ENCODE measurements around the gene GCNA.
"Not testable (repeated sequence)": the region's sequence is repeated elsewhere in the genome, so short reads cannot be mapped to it uniquely, and the experiment has no call there.

GCNA gene

GRCh38 chrX:71638409-71638808, 60.2 kb downstream of the GCNA start:
- no peak overlapping the region for H3K27ac ChIP-seq (ENCODE audit: low read length)
- no peaks in the 10 kb centered on the region for H3K9me3 ChIP-seq (replicated peaks; ENCODE audit: insufficient read depth, low read length)
- no peak for TF ChIP-seq EZH2 (optimal IDR thresholded peaks at IDR 0.05; ENCODE audit: low read depth, low read length)
- TF ChIP-seq EZH2phosphoT487 (IDR thresholded peaks at IDR 0.05; ENCODE audit: low read length): no peak
- no peak for TF ChIP-seq CTCF (IDR thresholded peaks at IDR 0.05; ENCODE audit: low read length)
- no peaks in the 10 kb centered on the region for H3K36me3 ChIP-seq (replicated peaks; ENCODE audit: insufficient read depth, low read length)
- H3K4me1 ChIP-seq (ENCODE audit: low read length): peaks cover 24% of the 10 kb centered on the region
- H3K9me2 ChIP-seq (replicated peaks; ENCODE audit: insufficient read depth, low read length): no peaks in the 10 kb centered on the region
- H4K20me1 ChIP-seq (ENCODE audit: insufficient read depth, low read length): no peaks in the 10 kb centered on the region
- no peaks in the 10 kb centered on the region for H3K79me2 ChIP-seq (ENCODE audit: low read length)
- no peak overlapping the region for H3K4me3 ChIP-seq (ENCODE audit: low read length)
- H3F3A ChIP-seq (ENCODE audit: insufficient read depth, low read length): no peaks in the 10 kb centered on the region
- H3K9ac ChIP-seq (ENCODE audit: low read length): no peak overlapping the region
- no peak for DNase-seq
- H3K27me3 ChIP-seq (replicated peaks; ENCODE audit: insufficient read depth, low read length): no peaks in the 10 kb centered on the region
- H2AFZ ChIP-seq (ENCODE audit: low read length): no peak overlapping the region
- H3K4me2 ChIP-seq (ENCODE audit: low read depth, low read length): peak overlapping the region; percentile 21; the same call in 1 of the 2 replicates

GRCh38 chrX:71640002-71640401, 61.8 kb downstream of the GCNA start:
- Histone ChIP-seq H3K79me2 (ENCODE audit: low read length) (no peaks in the 10 kb centered on the region), H3K27ac (ENCODE audit: low read length) (no peak overlapping the region), H3K9me2 (replicated peaks; ENCODE audit: insufficient read depth, low read length) (no peaks in the 10 kb centered on the region)

GRCh38 chrX:71644406-71644805, 66.2 kb downstream of the GCNA start:
- not testable (repeated sequence) for H2AFZ ChIP-seq (ENCODE audit: low read length); H3K27ac ChIP-seq (ENCODE audit: low read length); H4K20me1 ChIP-seq (ENCODE audit: insufficient read depth, low read length); H3K9me2 ChIP-seq (replicated peaks; ENCODE audit: insufficient read depth, low read length); H3K79me2 ChIP-seq (ENCODE audit: low read length); H3K4me1 ChIP-seq (ENCODE audit: low read length); H3F3A ChIP-seq (ENCODE audit: insufficient read depth, low read length); H3K9ac ChIP-seq (ENCODE audit: low read length); DNase-seq; H3K36me3 ChIP-seq (replicated peaks; ENCODE audit: insufficient read depth, low read length); H3K9me3 ChIP-seq (replicated peaks; ENCODE audit: insufficient read depth, low read length); H3K4me2 ChIP-seq (ENCODE audit: low read depth, low read length); H3K4me3 ChIP-seq (ENCODE audit: low read length); H3K27me3 ChIP-seq (replicated peaks; ENCODE audit: insufficient read depth, low read length)

More at GRCh38 chrX:71640002-71640401, 61.8 kb downstream of the GCNA start:
- Histone ChIP-seq H3K4me2 (ENCODE audit: low read depth, low read length) (no peak overlapping the region), H3K4me3 (ENCODE audit: low read length) (no peak overlapping the region), H4K20me1 (ENCODE audit: insufficient read depth, low read length) (no peaks in the 10 kb centered on the region), H3F3A (ENCODE audit: insufficient read depth, low read length) (no peaks in the 10 kb centered on the region), H3K9me3 (replicated peaks; ENCODE audit: insufficient read depth, low read length) (no peaks in the 10 kb centered on the region), H2AFZ (ENCODE audit: low read length) (no peak overlapping the region), H3K27me3 (replicated peaks; ENCODE audit: insufficient read depth, low read length) (no peaks in the 10 kb centered on the region), H3K9ac (ENCODE audit: low read length) (no peak overlapping the region), H3K4me1 (ENCODE audit: low read length) (peaks cover 24% of the 10 kb centered on the region), H3K36me3 (replicated peaks; ENCODE audit: insufficient read depth, low read length) (no peaks in the 10 kb centered on the region)
- DNase-seq: no peak
- no peak for TF ChIP-seq EZH2 (optimal IDR thresholded peaks at IDR 0.05; ENCODE audit: low read depth, low read length)
- no peak for TF ChIP-seq EZH2phosphoT487 (IDR thresholded peaks at IDR 0.05; ENCODE audit: low read length)
- TF ChIP-seq CTCF (IDR thresholded peaks at IDR 0.05; ENCODE audit: low read length): no peak

- TF ChIP-seq EZH2 (optimal IDR thresholded peaks at IDR 0.05; ENCODE audit: low read depth, low read length): no peak
- TF ChIP-seq CTCF (IDR thresholded peaks at IDR 0.05; ENCODE audit: low read length): peak; percentile 53
- no peak for TF ChIP-seq EZH2phosphoT487 (IDR thresholded peaks at IDR 0.05; ENCODE audit: low read length)
- Histone ChIP-seq H2AFZ (ENCODE audit: low read length) (no peak overlapping the region; the same call in 1 of the 2 replicates), H3K27ac (ENCODE audit: low read length) (no peak overlapping the region), H4K20me1 (ENCODE audit: insufficient read depth, low read length) (no peaks in the 10 kb centered on the region), H3K9ac (ENCODE audit: low read length) (no peak overlapping the region), H3K4me3 (ENCODE audit: low read length) (no peak overlapping the region), H3K4me2 (ENCODE audit: low read depth, low read length) (no peak overlapping the region), H3K27me3 (replicated peaks; ENCODE audit: insufficient read depth, low read length) (no peaks in the 10 kb centered on the region), H3F3A (ENCODE audit: insufficient read depth, low read length) (no peaks in the 10 kb centered on the region), H3K4me1 (ENCODE audit: low read length) (peaks cover 4% of the 10 kb centered on the region), H3K9me2 (replicated peaks; ENCODE audit: insufficient read depth, low read length) (no peaks in the 10 kb centered on the region), H3K36me3 (replicated peaks; ENCODE audit: insufficient read depth, low read length) (no peaks in the 10 kb centered on the region), H3K9me3 (replicated peaks; ENCODE audit: insufficient read depth, low read length) (no peaks in the 10 kb centered on the region), H3K79me2 (ENCODE audit: low read length) (no peaks in the 10 kb centered on the region)
- peak; percentile 58 for DNase-seq
Observed at GRCh38 chrX:71650333-71650969, 72.2 kb downstream of the GCNA start.
